K562 (cell line): ENCODE data around the gene KTN1. TPM values are rescaled to one million over a fixed set of nuclear protein-coding genes. Genes with fewer than 3 reads are reported as not detected.

Experiments used
- ATAC-seq: fragments of 200-7000 bp; cut with Tn5 transposase; 3 replicates; pipeline ENCODE4 v1.9.1; 2020; ENCODE audit warnings: moderate library complexity
- BruUV-seq: library from RNA; stranded (reverse); fragments of 400-500 nt; replicated peaks from 2 replicates; lab custom pipeline; 2021; lab: Mats Ljungman, UMichigan
- CTCF ChIA-PET: fragments of 300-600 bp; formaldehyde crosslinking; extraction: SDS; loops from one replicate; lab custom pipeline; 2021; ENCODE audit warnings: low intra/inter-chr PET ratio; lab: Yijun Ruan, JAX
- POLR2A ChIA-PET: fragments of 300-600, 350-650 bp; sonication (Branson Sonifier 250); formaldehyde crosslinking; extraction: SDS; loops from one replicate; lab custom pipeline; 2021; ENCODE audit warnings: antibody characterized with exemption, inconsistent platforms; lab: Yijun Ruan, JAX
- DNase-seq, 4 experiments: peaks; one replicate each; pipeline versions ENCODE4 v3.0.0 to v3.0.0-alpha.2; 2011 to 2018; ENCODE audit warnings: low spot score in 3 of 4, mixed read lengths in 3 of 4; ENCODE audit errors: extremely low read depth in 1 of 4
- FAIRE-seq: peaks from 2 replicates; lab custom pipeline; 2011; peaks lifted over from hg19 to GRCh38; lab: Jason Lieb, UNC
- H2AFZ ChIP-seq: 2 replicates; pipeline ENCODE4 v1.6.0; 2011; ENCODE audit warnings: low read depth, low read length, control low read depth, inconsistent platforms
- H3K27ac ChIP-seq: fragments of 200-600 bp; 3 replicates; pipeline ENCODE4 v1.8.0; 2011; ENCODE audit warnings: low read depth, mild to moderate bottlenecking, control low read depth, inconsistent platforms, low read length, moderate library complexity, mixed read lengths; ENCODE audit errors: extremely low read depth
- H3K27me3 ChIP-seq, 2 experiments: fragments of 300-600 bp in 1 of 2; 2 replicates in 1 of 2; 3 replicates in 1 of 2; pipeline versions ENCODE4 v1.6.0 to v1.8.0; 2011; ENCODE audit warnings: inconsistent platforms in 2 of 2, low read length in 2 of 2, mild to moderate bottlenecking in 1 of 2, mixed read lengths in 1 of 2, moderate library complexity in 1 of 2; ENCODE audit not compliant: control insufficient read depth in 2 of 2, insufficient read depth in 2 of 2
- H3K36me3 ChIP-seq: fragments of 300-600 bp; 3 replicates; pipeline ENCODE4 v1.8.0; 2011; ENCODE audit warnings: mild to moderate bottlenecking, low read length, inconsistent platforms; ENCODE audit not compliant: control insufficient read depth, insufficient read depth
- H3K4me1 ChIP-seq, 2 experiments: fragments of 200-600 bp in 1 of 2; replicated peaks in 1 of 2; 2 replicates in 1 of 2; 3 replicates in 1 of 2; pipeline versions ENCODE4 v1.5.1 to v1.8.0; 2011; ENCODE audit warnings: inconsistent platforms in 2 of 2, low read length in 2 of 2, mild to moderate bottlenecking in 1 of 2, mixed read lengths in 1 of 2, moderate library complexity in 1 of 2; ENCODE audit not compliant: control insufficient read depth in 2 of 2, insufficient read depth in 2 of 2
- H3K4me2 ChIP-seq: 2 replicates; pipeline ENCODE4 v1.6.1; 2011; ENCODE audit warnings: low read length, control low read depth, inconsistent platforms, mixed read lengths; ENCODE audit not compliant: insufficient read depth
- H3K4me3 ChIP-seq: fragments of 200-600 bp; sonication (generic), shearing (Covaris generic); 2 replicates; pipeline ENCODE4 v1.5.1; 2016; ENCODE audit warnings: control low read depth, inconsistent platforms
- H3K79me2 ChIP-seq: fragments of 200-600 bp; 3 replicates; pipeline ENCODE4 v1.8.0; 2011; ENCODE audit warnings: low read length, inconsistent platforms; ENCODE audit not compliant: control insufficient read depth, insufficient read depth
- H3K9ac ChIP-seq, 2 experiments: 2 replicates each; pipeline versions ENCODE4 v1.6.0 to v1.6.1; 2011; ENCODE audit warnings: low read depth in 2 of 2, low read length in 2 of 2, control low read depth in 1 of 2, inconsistent platforms in 1 of 2, mild to moderate bottlenecking in 1 of 2, mixed read lengths in 1 of 2; ENCODE audit not compliant: insufficient read depth in 1 of 2
- H3K9me1 ChIP-seq: one replicate; pipeline ENCODE4 v1.6.0; 2011; ENCODE audit warnings: inconsistent platforms, mild to moderate bottlenecking, low read length, moderate library complexity; ENCODE audit not compliant: control insufficient read depth, insufficient read depth
- H3K9me3 ChIP-seq: replicated peaks from 2 replicates; pipeline ENCODE4 v1.5.1; 2011; ENCODE audit warnings: low read depth, low read length, inconsistent platforms; ENCODE audit not compliant: control insufficient read depth, insufficient read depth
- H4K20me1 ChIP-seq: replicated peaks from 2 replicates; pipeline ENCODE4 v1.6.1; 2011; ENCODE audit warnings: low read length, inconsistent platforms, mixed read lengths; ENCODE audit not compliant: control insufficient read depth, insufficient read depth
- BACH1 ChIP-seq: fragments of 200-800 bp; sonication (Bioruptor generic); IDR thresholded peaks from 2 replicates; pipeline ENCODE4 v1.6.1; 2016; ENCODE audit warnings: missing genetic modification characterization, missing compliant biosample characterization
- ELF1 ChIP-seq: fragments of 200-800 bp; sonication (Bioruptor generic); IDR thresholded peaks from 2 replicates; pipeline ENCODE4 v1.6.1; 2016; ENCODE audit warnings: missing genetic modification characterization, missing compliant biosample characterization
- HMG20B ChIP-seq: fragments of 250-450 bp; sonication (Bioruptor Pico); IDR thresholded peaks from 2 replicates; pipeline ENCODE4 v1.5.0; 2021; ENCODE audit warnings: mild to moderate bottlenecking
- MECOM ChIP-seq: fragments of 250-450 bp; sonication (Bioruptor Pico); IDR thresholded peaks from 2 replicates; pipeline ENCODE4 v1.8.0; 2022; ENCODE audit warnings: inconsistent platforms
- NCOA4 ChIP-seq: fragments of 450-650 bp; IDR thresholded peaks from 2 replicates; pipeline ENCODE4 v1.6.1; 2018; ENCODE audit warnings: mild to moderate bottlenecking; ENCODE audit not compliant: partially characterized antibody
- TEAD4 ChIP-seq, 2 experiments: sonication (generic) in 1 of 2; formaldehyde crosslinking in 1 of 2; IDR thresholded peaks; 2 replicates each; pipeline versions ENCODE4 v1.6.1 to v1.8.0; 2012 to 2022; ENCODE audit warnings: borderline replicate concordance in 1 of 2, inconsistent platforms in 1 of 2, low read length in 1 of 2, mild to moderate bottlenecking in 1 of 2, missing genetic modification reagents in 1 of 2
- ZBTB11 ChIP-seq, 3 experiments: fragments of 200-800 bp in 1 of 3; fragments of 250-450 bp in 1 of 3; fragments of 450-650 bp in 1 of 3; sonication (Bioruptor Pico) in 1 of 3; sonication (Bioruptor generic) in 1 of 3; formaldehyde crosslinking in 1 of 3; IDR thresholded peaks; 2 replicates each; pipeline versions ENCODE4 v1.6.1 to v1.8.0; 2016 to 2022; ENCODE audit warnings: mild to moderate bottlenecking in 2 of 3, missing genetic modification characterization in 2 of 3, missing compliant biosample characterization in 1 of 3, moderate library complexity in 1 of 3
- ZNF512 ChIP-seq: IDR thresholded peaks from 2 replicates; pipeline ENCODE4 v1.6.1; 2016; ENCODE audit warnings: missing genetic modification characterization, missing compliant biosample characterization
- WGBS: fragments of 100-300 bp; shearing (Covaris generic); methylation state at CpG from one replicate; pipeline ENCODE4 v1.1.6; 2016; ENCODE audit warnings: low coverage, mixed read lengths; ENCODE audit not compliant: insufficient coverage; ENCODE audit errors: missing lambda C conversion rate; 5-methylcytosine and 5-hydroxymethylcytosine counted together
- in situ Hi-C: fragments of 300-500 bp; cut with MboI; formaldehyde crosslinking; loops from 4 replicates; pipeline ENCODE4 v1.15.0; 2018; ENCODE audit warnings: inconsistent platforms, mixed read lengths
- intact Hi-C: fragments of 100-400 bp; cut with micrococcal nuclease; formaldehyde crosslinking; loops from 2 replicates; pipeline ENCODE4 v1.14.2; 2022
- polyA plus RNA-seq, 8 experiments: library from polyadenylated mRNA; depleted of rRNA in 4 of 8; stranded (reverse) in 5 of 8; unstranded in 3 of 8; fragments of >200 nt; fragmentation: Nextera tagmentation in 2 of 8; fragmentation: Illumina TruSeq in 1 of 8; extraction: Ambion mirVana in 2 of 8; extraction: Trizol in 1 of 8; gene quantifications; 2 replicates each; pipeline versions ENCODE4 v1.2.1 to v1.2.3, GENCODE V29; 2011 to 2014; ENCODE audit warnings: inconsistent platforms in 1 of 8, missing spikeins in 1 of 8
- total RNA-seq, 7 experiments: library from RNA; depleted of rRNA in 6 of 7; stranded (reverse); fragments of >200 nt in 6 of 7; fragmentation: Illumina TruSeq in 2 of 7; extraction: Trizol in 2 of 7; gene quantifications; 2 replicates each; pipeline versions ENCODE4 v1.2.1 to v1.2.3, GENCODE V29; 2011 to 2021; ENCODE audit warnings: low replicate concordance in 1 of 7

KTN1 gene
- total and polyA plus RNA-seq, 9 of the 15 experiments (the other 6 are each of a cell fraction or from before 2014, with no cell fraction given): 34.8 to 120 (median 63.6) TPM

- no peaks in the 10 kb centered on the region for H3K27me3 ChIP-seq
- no peak overlapping the region for H3K4me3 ChIP-seq
- no peaks in the 10 kb centered on the region for H3K9me3 ChIP-seq
- no peaks in the 10 kb centered on the region for H3K4me1 ChIP-seq
- H4K20me1 ChIP-seq: no peaks in the 10 kb centered on the region
- no TSS peak for BruUV-seq
- peak; percentile 51 for FAIRE-seq
- H3K27ac ChIP-seq: no peak overlapping the region
- H3K9me1 ChIP-seq: no peaks in the 10 kb centered on the region
- no peak overlapping the region for H3K9ac ChIP-seq
- no peak overlapping the region for H2AFZ ChIP-seq
- 77% methylated on average over 2 of the region's 2 CpGs for WGBS
- POLR2A ChIA-PET: no interaction called here
- CTCF ChIA-PET: no interaction called here
- no peak for ATAC-seq
- H3K79me2 ChIP-seq: no peaks in the 10 kb centered on the region
- intact Hi-C loops: no loop called here
- H3K36me3 ChIP-seq: peaks cover 38% of the 10 kb centered on the region
- no peak for DNase-seq
- no peak overlapping the region for H3K4me2 ChIP-seq
- no peak for TF ChIP-seq MECOM (CRISPR knock-in tag)
- TF ChIP-seq ZNF512 (tag): peak; percentile 72
- TF ChIP-seq ELF1 (tag): no peak
- TF ChIP-seq ZBTB11 (CRISPR knock-in tag; IDR thresholded peaks at IDR 0.05): no peak
- TF ChIP-seq NCOA4: no peak
- TF ChIP-seq TEAD4 (IDR thresholded peaks at IDR 0.05; ENCODE audit: low read length): no peak
- TF ChIP-seq TEAD4 (CRISPR knock-in tag; IDR thresholded peaks at IDR 0.05; ENCODE audit: borderline replicate concordance): no peak
- TF ChIP-seq BACH1 (tag): no peak
- TF ChIP-seq HMG20B (CRISPR knock-in tag): no peak
- in situ Hi-C loops: no loop called here
Measured at GRCh38 chr14:55645845-55646832, 66.1 kb downstream of the KTN1 start.
